A549 (cell line): ENCODE results near the gene TMIGD3.
"Not testable (repeated sequence)": the region's sequence is repeated elsewhere in the genome, so short reads cannot be mapped to it uniquely, and the experiment has no call there.

Experiments used
- CHD2 ChIP-seq: fragments of 150-350 bp; IDR thresholded peaks from 2 replicates; pipeline ENCODE4 v1.6.1; 2014; ENCODE audit warnings: low read length; ENCODE audit not compliant: partially characterized antibody
- HES2 ChIP-seq: fragments of >200 bp; sonication (Bioruptor Twin); formaldehyde crosslinking; IDR thresholded peaks from 2 replicates; pipeline ENCODE4 v1.6.1; 2016
- JUN ChIP-seq, 2 experiments: fragments of >200 bp; sonication (Bioruptor Twin); formaldehyde crosslinking; IDR thresholded peaks; 2 replicates in 1 of 2; 3 replicates in 1 of 2; pipeline ENCODE4 v1.6.1; 2016 to 2017
- RCOR1 ChIP-seq: fragments of 150-350 bp; IDR thresholded peaks from 2 replicates; pipeline ENCODE4 v1.6.1; 2014; ENCODE audit warnings: antibody characterized with exemption, low read length, low read depth
- REST ChIP-seq: fragments of 200-600 bp; sonication (generic); IDR thresholded peaks from 2 replicates; pipeline ENCODE4 v1.6.1; 2016; ENCODE audit warnings: antibody characterized with exemption, mild to moderate bottlenecking, moderate library complexity
- TP53 ChIP-seq: fragments of 250-450 bp; sonication (Bioruptor Pico); IDR thresholded peaks from 2 replicates; pipeline ENCODE4 v1.5.0; 2021; ENCODE audit warnings: mild to moderate bottlenecking, moderate library complexity
- USF2 ChIP-seq: fragments of 450-650 bp; IDR thresholded peaks from 2 replicates; pipeline ENCODE4 v1.6.1; 2014; ENCODE audit warnings: antibody characterized with exemption
- ZNF302 ChIP-seq: fragments of 250-450 bp; sonication (Bioruptor Pico); IDR thresholded peaks from 2 replicates; pipeline ENCODE4 v1.9.0; 2021; ENCODE audit warnings: inconsistent platforms, mild to moderate bottlenecking, moderate library complexity
- ZSCAN20 ChIP-seq: fragments of 250-450 bp; sonication (Bioruptor Pico); IDR thresholded peaks from 2 replicates; pipeline ENCODE4 v1.8.0; 2022; ENCODE audit warnings: mild to moderate bottlenecking, moderate library complexity

GRCh38 chr1:111547786-111548185, 44.4 kb upstream of the TMIGD3 start:
- not testable (repeated sequence) for TF ChIP-seq REST; CHD2; RCOR1; HES2; ZSCAN20 (CRISPR knock-in tag); USF2; ZNF302; TP53 (CRISPR knock-in tag); JUN (IDR thresholded peaks at IDR 0.05)
